Right cardiac atrium (tissue), 5 donors: ENCODE measurements around the gene RIF1. TPM values are rescaled to one million over a fixed set of nuclear protein-coding genes. Genes with fewer than 3 reads are reported as not detected.

ENCODE experiments used
- ATAC-seq, 2 donors: fragments of 200-7000 bp; cut with Tn5 transposase; one replicate each; pipeline versions ENCODE4 v1.8.0 to v1.9.1; 2020; ENCODE audit warnings: moderate library complexity in 2 of 2, mild to moderate bottlenecking in 1 of 2
- DNase-seq, 3 donors: peaks; one replicate each; pipeline ENCODE4 v3.0.0-alpha.2; 2020
- H3K27ac ChIP-seq: one replicate; pipeline ENCODE4 v1.5.1; 2013; ENCODE audit warnings: mild to moderate bottlenecking, low read length, control low read depth, moderate library complexity
- H3K27me3 ChIP-seq: one replicate; pipeline ENCODE4 v1.6.1; 2013; ENCODE audit not compliant: control insufficient read depth, insufficient read depth
- H3K4me1 ChIP-seq: one replicate; pipeline ENCODE4 v1.6.1; 2013; ENCODE audit warnings: low read length; ENCODE audit not compliant: control insufficient read depth, insufficient read depth
- H3K4me3 ChIP-seq: one replicate; pipeline ENCODE4 v1.5.1; 2013; ENCODE audit warnings: low read length, control low read depth
- H3K9me3 ChIP-seq: one replicate; pipeline ENCODE4 v1.6.1; 2013; ENCODE audit warnings: low read length; ENCODE audit not compliant: control insufficient read depth
- WGBS: extraction: QIAGEN DNeasy Blood & Tissue Kit; methylation state at CpG from one replicate; pipeline ENCODE4 v1.1.7; 2013; 5-methylcytosine and 5-hydroxymethylcytosine counted together
- intact Hi-C, 4 donors: fragments of 100-400 bp; cut with DNase I; formaldehyde crosslinking; loops; one replicate each; pipeline versions ENCODE4 v1.11.0 to v1.14.0; 2022 to 2023
- long read RNA-seq, 4 donors: library from polyadenylated mRNA; unstranded; transcript quantifications; one replicate each; pipeline ENCODE4 v2.0.0, GENCODE V29; 2020 to 2021
- polyA plus RNA-seq: library from polyadenylated mRNA; stranded (reverse); fragments of 200-250 nt; gene quantifications from one replicate; pipeline ENCODE4 v1.2.3, GENCODE V29; 2013
- total RNA-seq, 4 donors: library from RNA; stranded (reverse); fragmentation: NEBNext Ultra II Directional; extraction: Animal tissue kit (Norgen Biotek cat#: 25700); gene quantifications; one replicate each; pipeline ENCODE4 v1.2.1, GENCODE V29; 2021
- donor health status: healthy with polysubstance abuse.
- donor health status: DM: no; HTN: yes; CAD: no.
- donor health status: DM: no; HTN: no; CAD: no.
- donor health status: DM: no; HTN: yes; CAD: no; lungs with severe emphysema.
- donor health status: DM: yes; HTN: yes; CAD: no.

Gene RIF1, protein sequence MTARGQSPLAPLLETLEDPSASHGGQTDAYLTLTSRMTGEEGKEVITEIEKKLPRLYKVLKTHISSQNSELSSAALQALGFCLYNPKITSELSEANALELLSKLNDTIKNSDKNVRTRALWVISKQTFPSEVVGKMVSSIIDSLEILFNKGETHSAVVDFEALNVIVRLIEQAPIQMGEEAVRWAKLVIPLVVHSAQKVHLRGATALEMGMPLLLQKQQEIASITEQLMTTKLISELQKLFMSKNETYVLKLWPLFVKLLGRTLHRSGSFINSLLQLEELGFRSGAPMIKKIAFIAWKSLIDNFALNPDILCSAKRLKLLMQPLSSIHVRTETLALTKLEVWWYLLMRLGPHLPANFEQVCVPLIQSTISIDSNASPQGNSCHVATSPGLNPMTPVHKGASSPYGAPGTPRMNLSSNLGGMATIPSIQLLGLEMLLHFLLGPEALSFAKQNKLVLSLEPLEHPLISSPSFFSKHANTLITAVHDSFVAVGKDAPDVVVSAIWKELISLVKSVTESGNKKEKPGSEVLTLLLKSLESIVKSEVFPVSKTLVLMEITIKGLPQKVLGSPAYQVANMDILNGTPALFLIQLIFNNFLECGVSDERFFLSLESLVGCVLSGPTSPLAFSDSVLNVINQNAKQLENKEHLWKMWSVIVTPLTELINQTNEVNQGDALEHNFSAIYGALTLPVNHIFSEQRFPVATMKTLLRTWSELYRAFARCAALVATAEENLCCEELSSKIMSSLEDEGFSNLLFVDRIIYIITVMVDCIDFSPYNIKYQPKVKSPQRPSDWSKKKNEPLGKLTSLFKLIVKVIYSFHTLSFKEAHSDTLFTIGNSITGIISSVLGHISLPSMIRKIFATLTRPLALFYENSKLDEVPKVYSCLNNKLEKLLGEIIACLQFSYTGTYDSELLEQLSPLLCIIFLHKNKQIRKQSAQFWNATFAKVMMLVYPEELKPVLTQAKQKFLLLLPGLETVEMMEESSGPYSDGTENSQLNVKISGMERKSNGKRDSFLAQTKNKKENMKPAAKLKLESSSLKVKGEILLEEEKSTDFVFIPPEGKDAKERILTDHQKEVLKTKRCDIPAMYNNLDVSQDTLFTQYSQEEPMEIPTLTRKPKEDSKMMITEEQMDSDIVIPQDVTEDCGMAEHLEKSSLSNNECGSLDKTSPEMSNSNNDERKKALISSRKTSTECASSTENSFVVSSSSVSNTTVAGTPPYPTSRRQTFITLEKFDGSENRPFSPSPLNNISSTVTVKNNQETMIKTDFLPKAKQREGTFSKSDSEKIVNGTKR (N-terminal part only)
- 10 to 100 TPM; 15.6 to 18.9 (median 18.2) TPM for total RNA-seq
- polyA plus RNA-seq, result 2.8 TPM
- long read RNA-seq, donor 1, partial matches to known transcripts, result 3 of 10 reads
- long read RNA-seq, donor 1, other reads (novel, unspliced or antisense), result 7 of 10 reads
- long read RNA-seq, donor 2, partial matches to known transcripts, result 2 of 3 reads
- long read RNA-seq, donor 2, other reads (novel, unspliced or antisense), result 1 of 3 reads
- long read RNA-seq, donor 3, partial matches to known transcripts, result 51 of 71 reads
- long read RNA-seq, donor 3, other reads (novel, unspliced or antisense), result 20 of 71 reads
- long read RNA-seq, donor 4, partial matches to known transcripts, result 1 of 2 reads
- long read RNA-seq, donor 4, other reads (novel, unspliced or antisense), result 1 of 2 reads

DNA sequence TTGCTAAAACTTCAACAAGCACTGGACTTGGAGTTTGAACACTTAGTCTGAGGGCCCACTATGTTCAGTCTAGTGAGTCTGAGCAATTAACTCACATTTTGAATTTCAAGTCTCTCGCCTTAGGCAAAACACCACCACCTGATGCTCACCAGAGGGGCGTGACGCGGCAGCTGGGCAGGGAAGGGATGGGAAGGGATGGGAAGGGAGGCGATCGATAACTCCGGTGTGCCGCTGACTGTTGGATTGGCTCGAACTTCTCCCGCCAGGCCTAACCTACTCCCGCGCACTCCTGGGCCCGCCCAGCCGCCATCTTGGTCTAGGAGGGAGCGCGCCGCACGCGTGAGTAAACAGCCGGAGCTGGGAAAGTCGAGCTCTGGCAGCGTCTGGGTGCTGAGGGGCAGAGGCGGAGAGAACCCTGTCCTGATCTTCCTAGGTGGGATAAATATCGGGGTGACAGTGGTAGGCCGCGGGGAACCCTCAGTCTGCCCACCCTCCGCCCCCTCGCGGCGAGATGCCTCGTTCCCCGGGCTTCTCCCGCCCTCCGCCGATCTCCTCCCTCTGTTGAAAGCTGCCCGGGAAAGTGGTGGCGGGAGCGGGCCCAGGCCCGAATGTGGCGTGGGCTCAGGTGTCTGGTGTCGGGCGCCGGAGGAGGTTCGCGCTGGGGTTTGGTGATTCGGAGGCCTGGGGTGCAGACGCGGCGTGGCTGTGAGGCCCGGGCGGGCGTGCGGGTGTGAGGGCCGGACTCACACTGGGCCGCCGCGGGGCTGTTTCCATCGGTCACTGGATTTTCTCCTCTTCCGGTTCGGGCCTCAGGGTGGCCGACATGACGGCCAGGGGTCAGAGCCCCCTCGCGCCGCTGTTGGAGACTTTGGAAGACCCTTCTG, at the start of gene RIF1:
TSS of gene RIF1 (plus strand) at position 302 of the 884 bp plus-strand sequence. CDS start at position 824, 522 bp downstream.
- H3K9me3 ChIP-seq, result no peaks in the 10 kb centered on the region
- no peaks in the 10 kb centered on the region for H3K27me3 ChIP-seq
- under 1% methylated on average over 65 of the region's 65 CpGs for WGBS
- peak; percentile 99 to 100 for ATAC-seq
- intact Hi-C loops, result loop anchor here in 1 of 4 donors (10.0 kb wide), 1 partner anchor 145 kb away; the partner anchor contains the start of gene RBM43
- H3K27ac ChIP-seq, result peak within 1 kb of the TSS; percentile 36
- H3K4me1 ChIP-seq, result no peaks in the 10 kb centered on the region
- DNase-seq, result peak; percentile 91 to 95 (median 94)
- H3K4me3 ChIP-seq, result peak within 1 kb of the TSS; percentile 87

DNA sequence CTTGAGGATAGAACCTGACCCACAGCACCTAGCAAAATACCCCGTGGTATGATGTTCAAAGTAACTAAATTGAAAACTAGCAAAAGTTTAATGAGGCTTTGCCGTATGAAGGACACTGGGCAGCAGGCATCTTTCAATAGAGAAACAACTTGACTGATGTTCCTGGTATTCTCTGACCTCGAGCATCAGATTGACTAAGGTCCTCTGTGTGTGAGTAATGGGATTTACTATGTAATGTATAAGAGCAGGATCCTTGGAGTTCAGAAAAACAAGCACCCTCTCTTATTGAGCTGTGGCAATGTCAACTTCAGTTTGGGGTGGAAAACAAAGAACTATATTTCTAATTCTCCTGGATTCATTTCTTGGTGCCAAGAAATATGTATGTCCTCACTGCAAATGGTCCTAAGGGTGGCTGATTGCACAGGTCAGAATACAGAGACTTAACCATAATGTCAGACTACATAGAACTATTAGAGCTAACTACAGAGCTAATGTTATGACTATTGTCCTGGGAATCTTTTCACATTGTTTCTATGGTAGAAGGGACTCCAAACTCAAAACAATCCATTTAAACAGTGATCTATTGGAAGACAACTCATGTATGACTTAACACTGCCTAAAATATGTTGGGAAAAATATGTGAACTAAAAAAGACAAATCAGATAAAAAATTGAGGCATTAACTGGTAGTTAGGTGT, 47.9 kb upstream of the RIF1 start:
- Histone ChIP-seq H3K27me3 (no peaks in the 10 kb centered on the region), H3K9me3 (no peaks in the 10 kb centered on the region), H3K4me3 (no peak overlapping the region), H3K27ac (no peak overlapping the region), H3K4me1 (no peaks in the 10 kb centered on the region)
- DNase-seq (no peak), ATAC-seq (no peak)
- intact Hi-C loops, result no loop called here
- WGBS, result 82% methylated on average over 3 of the region's 3 CpGs

DNA sequence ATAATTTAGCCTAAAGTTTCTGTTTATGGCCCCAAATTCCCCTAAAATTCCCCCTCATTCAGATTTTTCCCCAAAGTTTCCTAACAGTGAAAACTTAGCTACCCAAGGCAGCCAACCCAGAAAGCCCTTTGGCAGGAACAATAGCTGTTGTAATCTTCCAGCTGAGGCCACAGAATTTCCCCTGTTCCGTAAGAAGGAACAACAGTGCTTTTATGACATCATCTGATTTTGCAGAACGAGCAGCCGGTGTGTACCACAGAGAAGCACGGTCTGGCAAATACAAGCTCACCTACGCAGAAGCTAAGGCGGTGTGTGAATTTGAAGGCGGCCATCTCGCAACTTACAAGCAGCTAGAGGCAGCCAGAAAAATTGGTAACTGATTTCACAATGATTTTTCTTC, 46.0 kb upstream of the RIF1 start:
- intact Hi-C loops, result no loop called here
- peak; percentile 84 to 96 for ATAC-seq
- 55% methylated on average over 8 of the region's 8 CpGs for WGBS
- H3K9me3 ChIP-seq, result no peaks in the 10 kb centered on the region
- H3K4me3 ChIP-seq, result no peak overlapping the region
- DNase-seq, result peak in 2 of 3 donors; percentile 23 to 77
- H3K27ac ChIP-seq, result no peak overlapping the region
- no peaks in the 10 kb centered on the region for H3K27me3 ChIP-seq
- no peaks in the 10 kb centered on the region for H3K4me1 ChIP-seq

- no peaks in the 10 kb centered on the region for H3K4me1 ChIP-seq
- H3K9me3 ChIP-seq, result no peaks in the 10 kb centered on the region
These were observed 42.1 kb upstream of the RIF1 start for GRCh38 chr2:151367571-151367970.

GRCh38 chr2:151374436-151374835, 35.3 kb upstream of the RIF1 start:
- Histone ChIP-seq H3K9me3 (no peaks in the 10 kb centered on the region), H3K4me1 (no peaks in the 10 kb centered on the region), H3K27me3 (no peaks in the 10 kb centered on the region), H3K4me3 (no peak overlapping the region), H3K27ac (no peak overlapping the region)
- intact Hi-C loops, result no loop called here
- DNase-seq (no peak), ATAC-seq (no peak)
- 44% methylated on average over 3 of the region's 3 CpGs for WGBS

More at GRCh38 chr2:151367571-151367970, 42.1 kb upstream of the RIF1 start:
- no peaks in the 10 kb centered on the region for H3K27me3 ChIP-seq
- H3K27ac ChIP-seq, result no peak overlapping the region
- DNase-seq (no peak), ATAC-seq (no peak)
- H3K4me3 ChIP-seq, result no peak overlapping the region
- WGBS, result 95% methylated on average over 2 of the region's 2 CpGs
- intact Hi-C loops, result no loop called here

DNA sequence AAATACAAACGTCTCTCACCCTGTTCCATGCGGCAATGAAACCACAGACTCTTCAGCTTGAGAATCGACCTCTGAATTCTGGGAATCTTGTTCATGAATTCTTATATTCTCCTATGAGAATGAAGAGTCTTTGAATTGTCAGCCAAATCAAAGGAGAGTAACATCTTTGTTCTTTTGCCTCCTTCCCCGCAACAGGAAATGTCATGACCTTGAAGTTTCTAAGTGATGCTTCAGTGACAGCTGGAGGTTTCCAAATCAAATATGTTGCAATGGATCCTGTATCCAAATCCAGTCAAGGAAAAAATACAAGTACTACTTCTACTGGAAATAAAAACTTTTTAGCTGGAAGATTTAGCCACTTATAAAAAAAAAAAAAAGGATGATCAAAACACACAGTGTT, 30.5 kb upstream of the RIF1 start:
- ATAC-seq, result no peak
- Histone ChIP-seq H3K27me3 (no peaks in the 10 kb centered on the region), H3K27ac (no peak overlapping the region), H3K4me3 (no peak overlapping the region), H3K4me1 (no peaks in the 10 kb centered on the region), H3K9me3 (no peaks in the 10 kb centered on the region)
- 80% methylated on average over 4 of the region's 4 CpGs for WGBS
- intact Hi-C loops, result no loop called here
- DNase-seq, result no peak

DNA sequence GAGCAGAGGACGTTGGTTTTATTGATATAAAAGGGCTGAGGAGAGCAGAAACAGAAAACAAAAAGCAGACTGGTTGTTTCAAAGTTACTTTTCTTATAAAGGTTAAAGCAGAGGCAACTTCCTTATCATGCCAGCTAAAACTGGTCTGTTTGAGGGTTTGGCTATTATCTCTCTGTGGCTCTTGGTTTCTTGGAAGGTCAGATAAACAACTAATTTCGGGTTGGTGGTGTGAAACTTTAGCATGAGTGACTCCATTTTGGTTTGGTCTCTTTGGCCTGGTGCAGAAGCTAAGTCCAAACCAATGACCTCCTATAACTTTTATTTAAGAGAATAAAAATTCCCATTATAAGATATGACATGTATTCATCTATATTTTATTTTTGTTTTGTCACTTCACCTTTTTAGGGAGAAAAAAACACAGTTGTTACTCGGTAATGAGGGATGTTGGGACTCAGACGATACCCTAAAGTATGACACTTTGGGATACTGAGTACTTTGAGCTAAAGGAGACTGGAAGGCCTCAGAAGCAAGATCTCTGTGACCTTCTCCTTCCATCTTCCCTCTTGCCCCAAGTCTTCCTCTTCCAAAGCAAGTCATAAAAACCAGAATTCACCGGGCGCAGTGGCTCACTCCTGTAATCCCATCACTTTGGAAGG, 29.0 kb upstream of the RIF1 start:
- no peaks in the 10 kb centered on the region for H3K9me3 ChIP-seq
- no peaks in the 10 kb centered on the region for H3K4me1 ChIP-seq
- H3K4me3 ChIP-seq, result no peak overlapping the region
- intact Hi-C loops, result no loop called here
- ATAC-seq (no peak), DNase-seq (no peak)
- no peak overlapping the region for H3K27ac ChIP-seq
- 75% methylated on average over 6 of the region's 6 CpGs for WGBS
- H3K27me3 ChIP-seq, result no peaks in the 10 kb centered on the region

- Histone ChIP-seq H3K27me3 (no peaks in the 10 kb centered on the region), H3K9me3 (no peaks in the 10 kb centered on the region), H3K27ac (no peak overlapping the region), H3K4me3 (no peak overlapping the region), H3K4me1 (no peaks in the 10 kb centered on the region)
- no peak for DNase-seq
- intact Hi-C loops, result no loop called here
- ATAC-seq, result no peak
- WGBS, result 92% methylated on average over 2 of the region's 2 CpGs
These were observed 28.4 kb upstream of the RIF1 start for GRCh38 chr2:151381266-151381665.

DNA sequence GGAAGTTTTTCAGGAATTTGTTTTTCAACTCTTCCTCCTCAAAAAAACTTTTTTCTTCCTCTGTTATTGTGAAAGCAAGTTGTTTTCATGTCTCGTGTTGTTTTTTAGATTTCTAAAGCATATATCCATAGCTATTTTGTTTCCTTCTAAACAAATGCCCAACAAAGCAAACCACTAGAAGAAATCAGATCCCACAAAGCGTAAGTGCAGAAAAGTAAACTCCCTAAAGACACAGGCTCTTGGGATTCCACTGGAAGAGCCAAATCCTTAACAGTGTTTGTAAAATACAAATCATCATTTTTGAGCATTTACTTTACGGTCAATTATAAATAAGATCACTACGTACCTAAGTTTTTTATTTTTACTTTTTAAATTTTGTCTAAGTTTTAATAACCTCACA, 21.7 kb upstream of the RIF1 start:
- no peaks in the 10 kb centered on the region for H3K27me3 ChIP-seq
- ATAC-seq (no peak), DNase-seq (no peak)
- H3K4me3 ChIP-seq, result no peak overlapping the region
- no peaks in the 10 kb centered on the region for H3K4me1 ChIP-seq
- no peaks in the 10 kb centered on the region for H3K9me3 ChIP-seq
- no peak overlapping the region for H3K27ac ChIP-seq
- 82% methylated on average over 4 of the region's 4 CpGs for WGBS
- intact Hi-C loops, result no loop called here
